ENCODE data around the gene SMARCC2.
A peak's percentile ranks its signal among the peaks of the same experiment; 100 is the strongest.
"Not testable (repeated sequence)": the region's sequence is repeated elsewhere in the genome, so short reads cannot be mapped to it uniquely, and the experiment has no call there.

SMARCC2 gene

DNA sequence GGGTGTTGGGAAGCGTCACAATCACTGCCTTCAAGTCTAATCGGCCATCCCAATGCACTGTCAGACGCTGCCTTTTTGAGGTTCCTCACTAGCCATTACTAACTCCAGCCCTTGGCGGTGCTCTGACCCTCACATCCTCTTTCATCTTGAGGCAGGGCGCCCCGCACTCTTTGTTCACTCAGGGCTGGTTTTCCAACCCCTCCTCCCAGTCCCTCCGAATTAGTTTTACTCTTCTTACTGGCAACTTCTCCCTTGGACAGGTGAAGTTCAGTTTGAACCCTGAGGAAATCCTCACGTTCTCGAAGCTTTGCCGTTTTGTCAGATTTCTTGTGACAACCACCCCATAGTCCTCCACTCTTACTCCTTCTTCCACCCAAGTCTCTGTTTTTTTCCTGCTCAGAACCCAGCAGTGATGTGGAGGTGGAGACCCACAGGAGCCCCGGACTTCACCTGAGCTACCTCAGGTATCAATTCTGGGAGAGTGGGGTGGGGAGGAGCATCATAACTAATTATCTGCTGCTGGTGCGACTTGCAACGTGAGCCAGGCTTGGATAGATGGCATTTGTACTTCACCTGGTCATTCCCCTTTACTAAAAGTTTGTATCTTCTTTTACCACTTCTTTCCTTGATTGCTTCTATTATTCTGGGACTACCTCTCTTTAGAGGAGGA is 70.5 kb downstream of the SMARCC2 start:
- no peak for DNase-seq

DNA sequence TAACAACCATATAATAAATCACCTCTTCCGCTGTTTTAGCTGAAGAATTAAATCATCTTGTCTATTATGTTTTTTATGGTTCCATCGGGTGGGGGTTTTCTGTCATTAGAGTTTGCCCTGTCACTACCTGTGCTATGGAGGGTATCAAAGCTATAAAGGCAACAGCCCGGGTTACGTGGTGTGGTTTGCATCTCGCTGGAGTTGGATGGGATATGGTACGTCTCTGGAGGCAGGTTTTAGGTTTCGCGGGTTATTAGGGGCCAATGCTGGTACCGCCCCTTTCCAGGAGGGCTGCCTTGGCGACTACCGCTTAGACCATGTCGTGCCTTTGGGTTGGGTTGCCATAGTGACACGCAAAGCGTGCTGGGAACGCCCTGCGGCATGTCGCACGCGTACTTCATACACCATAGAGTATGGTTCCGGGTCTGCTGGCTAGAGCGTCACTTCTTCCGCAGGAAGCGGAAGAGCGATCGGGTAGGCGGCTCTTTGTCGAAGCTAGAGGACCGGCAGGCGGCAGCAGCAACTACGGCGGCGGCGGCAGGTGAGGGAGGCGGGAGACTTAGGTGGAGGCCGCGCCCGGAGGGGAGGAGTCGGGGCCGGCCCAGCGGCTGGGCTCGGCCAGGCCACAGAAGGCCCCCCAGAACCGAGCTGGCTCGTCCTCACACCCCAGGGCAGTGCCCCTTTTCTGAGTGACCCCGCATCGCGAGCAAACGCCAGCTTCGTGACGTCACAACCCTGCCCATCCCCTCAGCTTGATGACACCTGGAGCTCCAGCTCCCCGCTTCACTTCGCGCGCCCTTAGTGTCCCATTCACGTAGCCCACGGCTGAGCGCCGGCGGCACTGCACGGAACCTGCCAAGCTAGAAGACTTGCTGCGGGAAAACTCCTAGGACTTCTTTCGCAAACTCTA is 71.2 kb downstream of the SMARCC2 start, which contains the start of gene ZC3H10:
TSS of gene ZC3H10 (plus strand) at position 489 of the 910 bp plus-strand sequence. CDS start 2,297 bp downstream, outside the sequence.
- DNase-seq, result peak; percentile 94

DNA sequence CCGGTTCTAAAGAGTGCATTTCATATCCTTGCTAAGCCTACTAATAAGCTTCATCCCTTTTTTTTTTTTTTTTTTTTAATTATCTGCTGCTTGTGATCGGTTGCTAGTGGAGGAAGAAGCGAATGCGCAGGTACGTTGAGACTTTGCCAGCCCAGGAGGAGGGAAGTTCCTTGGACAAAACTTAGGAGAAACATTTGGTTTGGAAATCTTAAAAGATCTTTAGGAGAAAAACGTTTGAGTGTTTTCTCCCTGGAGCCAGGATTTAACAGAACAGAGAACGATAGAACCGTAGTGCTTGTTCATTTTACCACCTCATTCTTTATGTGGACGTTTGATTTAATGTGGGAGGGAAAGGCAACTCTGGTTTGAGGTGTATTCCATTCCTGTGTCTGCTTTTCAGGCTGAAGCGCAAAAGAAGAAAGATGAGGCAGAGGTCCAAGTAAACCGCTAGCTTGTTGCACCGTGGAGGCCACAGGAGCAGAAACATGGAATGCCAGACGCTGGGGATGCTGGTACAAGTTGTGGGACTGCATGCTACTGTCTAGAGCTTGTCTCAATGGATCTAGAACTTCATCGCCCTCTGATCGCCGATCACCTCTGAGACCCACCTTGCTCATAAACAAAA is 72.1 kb downstream of the SMARCC2 start:
- DNase-seq, result not testable (repeated sequence)

DNA sequence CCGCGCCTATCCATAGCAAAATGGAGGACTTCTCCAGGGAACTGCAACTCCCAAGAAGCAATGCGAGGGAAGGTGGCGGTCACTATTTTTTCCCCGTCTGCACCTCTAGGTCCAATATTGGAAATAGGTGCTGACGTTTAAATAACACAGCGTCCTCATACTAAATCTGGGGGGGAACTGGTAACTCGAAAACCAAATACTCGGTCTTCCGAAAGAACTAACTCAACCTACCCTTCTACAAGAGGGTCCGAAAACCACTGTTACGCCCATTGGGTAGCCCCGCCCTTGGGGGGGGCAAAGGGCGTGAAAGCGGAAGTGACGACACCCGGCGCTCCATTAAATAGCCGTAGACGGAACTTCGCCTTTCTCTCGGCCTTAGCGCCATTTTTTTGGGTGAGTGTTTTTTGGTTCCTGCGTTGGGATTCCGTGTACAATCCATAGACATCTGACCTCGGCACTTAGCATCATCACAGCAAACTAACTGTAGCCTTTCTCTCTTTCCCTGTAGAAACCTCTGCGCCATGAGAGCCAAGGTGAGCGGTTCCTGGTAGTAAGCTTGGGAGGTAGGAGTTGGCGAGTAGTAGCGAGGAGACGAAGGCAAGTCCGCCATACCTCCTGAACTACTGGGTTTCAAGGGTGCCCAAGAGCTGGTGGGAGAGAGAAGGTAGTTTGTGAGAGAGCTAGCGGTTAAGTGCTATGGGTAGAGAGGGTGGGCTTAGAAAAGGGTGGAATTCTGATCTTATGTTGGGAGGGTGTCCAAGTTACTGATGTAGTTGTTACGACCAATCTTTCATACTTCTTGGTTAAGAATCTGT is 72.8 kb downstream of the SMARCC2 start, which contains the start of gene RPL41:
TSS of gene RPL41 (plus strand) at position 367 of the 815 bp plus-strand sequence.
- peak; percentile 91 for DNase-seq

DNA sequence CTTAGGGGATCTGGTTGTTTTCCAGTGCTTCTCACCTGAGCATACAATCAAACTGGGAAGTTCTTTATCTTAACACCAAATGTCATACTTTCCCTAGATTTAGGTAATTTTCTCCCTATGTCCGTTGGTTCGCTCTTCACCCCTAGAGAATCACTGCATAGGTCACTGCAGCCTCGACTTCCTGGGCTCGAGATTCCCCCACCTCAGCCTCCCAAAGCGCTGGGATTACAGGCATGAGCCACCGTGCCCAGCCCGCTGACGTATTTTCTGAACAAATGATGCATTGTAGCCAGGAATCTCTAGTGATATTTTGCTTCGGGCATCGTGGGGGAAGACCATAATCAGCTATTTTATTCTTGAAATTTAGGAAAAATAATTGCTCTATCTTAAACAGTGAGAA is 74.0 kb downstream of the SMARCC2 start:
- no peak for DNase-seq

DNA sequence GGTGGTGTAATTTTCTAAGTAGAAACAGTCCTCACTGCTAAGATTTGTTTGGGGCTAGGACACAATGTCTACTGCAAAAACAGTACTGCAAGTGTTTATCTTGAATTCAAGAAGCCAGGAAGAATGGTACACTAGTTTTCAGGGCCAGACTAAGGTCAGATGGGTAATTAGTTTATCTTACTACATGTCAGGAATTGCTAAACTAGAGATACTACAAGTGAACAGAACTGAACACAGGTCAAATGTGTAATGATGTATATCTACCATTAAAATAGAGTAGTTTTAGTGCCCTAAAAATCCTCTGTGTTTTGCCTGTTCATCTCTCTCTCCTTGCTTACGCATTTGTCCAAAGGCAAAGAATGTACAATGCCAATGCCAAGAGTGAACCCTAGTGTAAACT is 75.2 kb downstream of the SMARCC2 start:
- no peak for DNase-seq

All from stimulated activated CD4-positive, alpha-beta T cell treated with anti-CD3 and anti-CD28 coated beads, Interleukin-12 subunit alpha, Interleukin-12 subunit beta, amount 100 ng/mL, for 4 hours (primary cell).